SU-DHL-6 (cell line): ENCODE data around the gene KCNC1.

Experiments used
- H2AFZ ChIP-seq: fragments of 200-600 bp; sonication (generic); 2 replicates; pipeline ENCODE4 v1.6.1; 2014; ENCODE audit warnings: low read depth, mild to moderate bottlenecking, moderate library complexity, mixed read lengths, antibody characterized with exemption, low read length; ENCODE audit not compliant: severe bottlenecking
- H3F3A ChIP-seq: fragments of 200-600 bp; shearing (Covaris generic); 2 replicates; pipeline ENCODE4 v1.6.0; 2016; ENCODE audit warnings: antibody characterized with exemption, mild to moderate bottlenecking; ENCODE audit not compliant: insufficient read depth
- H3K27ac ChIP-seq: fragments of 200-600 bp; sonication (generic); 2 replicates; pipeline ENCODE4 v1.5.1; 2016; ENCODE audit warnings: low read depth, mild to moderate bottlenecking, low read length, moderate library complexity, mixed read lengths
- H3K27me3 ChIP-seq: fragments of 200-600 bp; sonication (generic), shearing (Covaris generic); 2 replicates; pipeline ENCODE4 v1.6.0; 2014; ENCODE audit warnings: mild to moderate bottlenecking, low read length
- H3K36me3 ChIP-seq: fragments of 200-600 bp; sonication (generic); 2 replicates; pipeline ENCODE4 v1.6.1; 2014; ENCODE audit warnings: mild to moderate bottlenecking, low read length, mixed read lengths
- H3K4me2 ChIP-seq: fragments of 300-600, 200-600 bp; shearing (Covaris generic), sonication (generic); 2 replicates; pipeline ENCODE4 v1.6.0; 2014; ENCODE audit warnings: low read length, low read depth, mild to moderate bottlenecking; ENCODE audit not compliant: poor library complexity, severe bottlenecking
- H3K4me3 ChIP-seq: fragments of 200-600 bp; sonication (generic); 2 replicates; pipeline ENCODE4 v1.5.1; 2014; ENCODE audit warnings: antibody characterized with exemption, low read length, mild to moderate bottlenecking, mixed read lengths; ENCODE audit not compliant: insufficient read depth, poor library complexity, severe bottlenecking
- H3K79me2 ChIP-seq: fragments of 200-600 bp; sonication (generic); 2 replicates; pipeline ENCODE4 v1.6.1; 2014; ENCODE audit warnings: mild to moderate bottlenecking, low read length, moderate library complexity; ENCODE audit not compliant: insufficient read depth
- H3K9ac ChIP-seq: fragments of 200-600 bp; sonication (generic); 2 replicates; pipeline ENCODE4 v1.7.0; 2014; ENCODE audit warnings: mild to moderate bottlenecking, low read length
- H3K9me2 ChIP-seq: fragments of 200-600 bp; sonication (generic); replicated peaks from 2 replicates; pipeline ENCODE4 v1.6.1; 2014; ENCODE audit warnings: low read length; ENCODE audit not compliant: insufficient read depth
- H3K9me3 ChIP-seq: fragments of 200-600 bp; sonication (generic); 2 replicates; pipeline ENCODE4 v1.6.1; 2014; ENCODE audit warnings: low read length, mixed read lengths; ENCODE audit not compliant: insufficient read depth
- H4K20me1 ChIP-seq: fragments of 200-600 bp; sonication (generic); 2 replicates; pipeline ENCODE4 v1.6.1; 2014; ENCODE audit warnings: low read depth, mild to moderate bottlenecking, antibody characterized with exemption, low read length, moderate library complexity, mixed read lengths
- CTCF ChIP-seq: fragments of 200-600 bp; sonication (generic); IDR thresholded peaks from one replicate; pipeline ENCODE4 v1.5.1; 2017; ENCODE audit warnings: antibody characterized with exemption, mild to moderate bottlenecking, low read length, moderate library complexity; ENCODE audit not compliant: insufficient read depth, poor library complexity, severe bottlenecking
- EZH2phosphoT487 ChIP-seq: fragments of 200-600 bp; sonication (generic), shearing (Covaris generic); conservative IDR thresholded peaks from 2 replicates; pipeline ENCODE4 v1.6.1; 2018; ENCODE audit warnings: mild to moderate bottlenecking, antibody characterized with exemption, low read length, moderate library complexity, mixed read lengths

The KCNC1 gene

GRCh38 chr11:17721242-17721999, 13.2 kb upstream of the KCNC1 start:
- no peak overlapping the region for H2AFZ ChIP-seq

GRCh38 chr11:17722000-17722643, 12.5 kb upstream of the KCNC1 start:
- H3K36me3 ChIP-seq: no peaks in the 10 kb centered on the region
- no peaks in the 10 kb centered on the region for H3K9me3 ChIP-seq
- H3K27ac ChIP-seq: no peak overlapping the region
- H3K4me3 ChIP-seq: no peak overlapping the region
- H3K9me2 ChIP-seq: no peaks in the 10 kb centered on the region
- no peak overlapping the region for H3K9ac ChIP-seq
- H2AFZ ChIP-seq: no peak overlapping the region
- no peaks in the 10 kb centered on the region for H4K20me1 ChIP-seq
- no peaks in the 10 kb centered on the region for H3K27me3 ChIP-seq
- H3K79me2 ChIP-seq: no peaks in the 10 kb centered on the region
- TF ChIP-seq CTCF: no peak
- no peak for TF ChIP-seq EZH2phosphoT487
- no peak overlapping the region for H3K4me2 ChIP-seq
- no peaks in the 10 kb centered on the region for H3F3A ChIP-seq

More at GRCh38 chr11:17721242-17721999, 13.2 kb upstream of the KCNC1 start:
- H3K4me2 ChIP-seq: no peak overlapping the region
- H3K27me3 ChIP-seq: no peaks in the 10 kb centered on the region
- H3F3A ChIP-seq: no peaks in the 10 kb centered on the region
- no peak overlapping the region for H3K4me3 ChIP-seq
- no peak overlapping the region for H3K27ac ChIP-seq
- H4K20me1 ChIP-seq: no peaks in the 10 kb centered on the region
- TF ChIP-seq EZH2phosphoT487: no peak
- no peak for TF ChIP-seq CTCF
- no peaks in the 10 kb centered on the region for H3K79me2 ChIP-seq
- no peaks in the 10 kb centered on the region for H3K9me3 ChIP-seq
- H3K36me3 ChIP-seq: no peaks in the 10 kb centered on the region
- no peaks in the 10 kb centered on the region for H3K9me2 ChIP-seq
- H3K9ac ChIP-seq: no peak overlapping the region

DNA sequence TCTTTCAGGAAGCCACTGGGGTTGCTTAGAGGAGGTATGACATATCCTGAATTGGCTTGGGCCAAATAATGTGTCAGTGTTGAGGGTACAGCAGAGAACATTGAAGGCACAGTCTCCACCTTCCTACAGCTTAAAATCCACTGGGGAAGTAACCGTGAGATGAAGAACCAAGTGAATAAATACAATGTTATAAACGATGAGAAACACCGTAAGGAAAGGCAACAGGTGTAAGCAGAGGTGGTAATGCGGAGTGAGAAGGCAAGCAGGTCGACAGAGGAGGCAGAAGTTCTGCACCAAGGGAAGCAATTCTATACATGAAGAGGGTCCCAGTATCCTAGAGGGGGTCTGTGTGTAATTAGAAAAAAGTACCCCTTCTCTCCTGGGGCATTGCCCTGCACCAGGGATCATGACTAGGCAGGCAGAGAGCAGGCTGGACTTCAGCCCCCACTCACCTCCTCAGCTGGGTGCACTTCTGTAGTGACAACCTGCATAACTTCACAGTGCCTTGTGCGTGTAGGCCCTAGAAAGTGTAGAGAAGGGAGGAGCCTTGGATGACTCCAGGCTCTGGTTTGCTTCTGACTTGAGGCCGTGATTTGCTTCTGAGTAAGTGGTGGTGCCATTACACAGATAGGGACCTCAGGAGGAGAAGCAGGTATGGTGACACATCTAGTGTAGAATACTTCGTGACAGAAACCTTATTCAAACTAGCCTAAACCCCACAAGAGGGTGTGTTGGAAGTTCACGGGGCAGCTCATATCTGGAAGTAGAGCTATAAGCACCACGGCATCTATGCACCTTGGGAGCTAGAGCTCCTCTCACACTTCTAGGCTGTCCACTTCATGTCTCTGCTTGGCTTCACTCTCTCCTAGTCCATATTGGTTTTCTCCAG, 10.3 kb upstream of the KCNC1 start:
- H2AFZ ChIP-seq: no peak overlapping the region
- H4K20me1 ChIP-seq: no peaks in the 10 kb centered on the region
- no peaks in the 10 kb centered on the region for H3K9me3 ChIP-seq
- TF ChIP-seq EZH2phosphoT487 (no peak), CTCF (no peak)
- no peaks in the 10 kb centered on the region for H3K79me2 ChIP-seq
- H3K9me2 ChIP-seq: no peaks in the 10 kb centered on the region
- no peak overlapping the region for H3K4me2 ChIP-seq
- H3K27me3 ChIP-seq: no peaks in the 10 kb centered on the region
- H3K27ac ChIP-seq: no peak overlapping the region
- no peaks in the 10 kb centered on the region for H3F3A ChIP-seq
- H3K9ac ChIP-seq: no peak overlapping the region
- no peaks in the 10 kb centered on the region for H3K36me3 ChIP-seq
- H3K4me3 ChIP-seq: no peak overlapping the region
